Ishikawa (cell line): ENCODE measurements around the gene TPCN1.

Experiments
- FOXM1 ChIP-seq: IDR thresholded peaks from 2 replicates; pipeline ENCODE4 v1.6.1; 2012; ENCODE audit warnings: low read depth, borderline replicate concordance
- TF ChIP-seq, protein P1 (sequence below): IDR thresholded peaks from 2 replicates; pipeline ENCODE4 v1.6.1; 2012; ENCODE audit warnings: low read depth, mild to moderate bottlenecking

- TF ChIP-seq, protein P1, sequence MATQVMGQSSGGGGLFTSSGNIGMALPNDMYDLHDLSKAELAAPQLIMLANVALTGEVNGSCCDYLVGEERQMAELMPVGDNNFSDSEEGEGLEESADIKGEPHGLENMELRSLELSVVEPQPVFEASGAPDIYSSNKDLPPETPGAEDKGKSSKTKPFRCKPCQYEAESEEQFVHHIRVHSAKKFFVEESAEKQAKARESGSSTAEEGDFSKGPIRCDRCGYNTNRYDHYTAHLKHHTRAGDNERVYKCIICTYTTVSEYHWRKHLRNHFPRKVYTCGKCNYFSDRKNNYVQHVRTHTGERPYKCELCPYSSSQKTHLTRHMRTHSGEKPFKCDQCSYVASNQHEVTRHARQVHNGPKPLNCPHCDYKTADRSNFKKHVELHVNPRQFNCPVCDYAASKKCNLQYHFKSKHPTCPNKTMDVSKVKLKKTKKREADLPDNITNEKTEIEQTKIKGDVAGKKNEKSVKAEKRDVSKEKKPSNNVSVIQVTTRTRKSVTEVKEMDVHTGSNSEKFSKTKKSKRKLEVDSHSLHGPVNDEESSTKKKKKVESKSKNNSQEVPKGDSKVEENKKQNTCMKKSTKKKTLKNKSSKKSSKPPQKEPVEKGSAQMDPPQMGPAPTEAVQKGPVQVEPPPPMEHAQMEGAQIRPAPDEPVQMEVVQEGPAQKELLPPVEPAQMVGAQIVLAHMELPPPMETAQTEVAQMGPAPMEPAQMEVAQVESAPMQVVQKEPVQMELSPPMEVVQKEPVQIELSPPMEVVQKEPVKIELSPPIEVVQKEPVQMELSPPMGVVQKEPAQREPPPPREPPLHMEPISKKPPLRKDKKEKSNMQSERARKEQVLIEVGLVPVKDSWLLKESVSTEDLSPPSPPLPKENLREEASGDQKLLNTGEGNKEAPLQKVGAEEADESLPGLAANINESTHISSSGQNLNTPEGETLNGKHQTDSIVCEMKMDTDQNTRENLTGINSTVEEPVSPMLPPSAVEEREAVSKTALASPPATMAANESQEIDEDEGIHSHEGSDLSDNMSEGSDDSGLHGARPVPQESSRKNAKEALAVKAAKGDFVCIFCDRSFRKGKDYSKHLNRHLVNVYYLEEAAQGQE: no peak
- no peak for TF ChIP-seq FOXM1
These were observed 33.0 kb downstream of the TPCN1 start for GRCh38 chr12:113254298-113254697.
